Measurements from ENCODE around the gene TMEM223.

The TMEM223 gene

DNA sequence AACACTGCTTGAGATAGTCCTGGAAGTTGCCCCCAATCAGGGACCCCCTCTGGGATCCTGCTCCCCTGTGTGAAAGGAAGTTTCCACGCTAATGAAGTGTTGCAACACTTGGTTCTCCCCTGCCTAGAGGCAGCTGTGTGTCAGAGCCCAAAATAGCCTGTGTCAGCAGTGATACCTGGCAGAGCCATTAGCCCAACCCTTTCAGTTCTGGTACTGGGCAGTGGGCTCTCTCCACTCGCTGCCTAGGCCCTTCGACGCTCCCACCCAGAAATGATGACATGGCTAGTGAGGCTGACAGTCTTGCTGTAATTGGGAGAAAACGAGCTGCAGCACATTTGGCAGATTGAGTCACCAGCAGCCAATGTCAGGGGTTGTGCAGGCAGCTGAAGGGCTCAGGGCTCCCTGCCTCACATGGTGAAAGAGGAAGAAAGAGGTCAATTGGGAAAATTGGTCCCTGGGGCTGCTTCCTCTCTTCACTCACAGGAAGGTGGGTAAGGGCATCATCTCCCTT is 14.9 kb upstream of the TMEM223 start:
- H2AFZ ChIP-seq (ENCODE audit: low read length), result no peak overlapping the region
- H3K9ac ChIP-seq (ENCODE audit: low read depth, low read length, poor library complexity, severe bottlenecking), result no peak overlapping the region
- no peaks in the 10 kb centered on the region for H3K27me3 ChIP-seq (ENCODE audit: insufficient read depth, low read length, poor library complexity, severe bottlenecking)
- H3K9me3 ChIP-seq (ENCODE audit: insufficient read depth, low read depth, low read length), result no peaks in the 10 kb centered on the region
- peak overlapping the region; percentile 76 for H3K4me2 ChIP-seq (ENCODE audit: low read depth, low read length, poor library complexity, severe bottlenecking)
- H4K20me1 ChIP-seq (ENCODE audit: insufficient read depth, low read length, poor library complexity, severe bottlenecking), result peaks cover 14% of the 10 kb centered on the region
- no peaks in the 10 kb centered on the region for H3K9me2 ChIP-seq (replicated peaks; ENCODE audit: low read depth, low read length)
- TF ChIP-seq, protein P1, sequence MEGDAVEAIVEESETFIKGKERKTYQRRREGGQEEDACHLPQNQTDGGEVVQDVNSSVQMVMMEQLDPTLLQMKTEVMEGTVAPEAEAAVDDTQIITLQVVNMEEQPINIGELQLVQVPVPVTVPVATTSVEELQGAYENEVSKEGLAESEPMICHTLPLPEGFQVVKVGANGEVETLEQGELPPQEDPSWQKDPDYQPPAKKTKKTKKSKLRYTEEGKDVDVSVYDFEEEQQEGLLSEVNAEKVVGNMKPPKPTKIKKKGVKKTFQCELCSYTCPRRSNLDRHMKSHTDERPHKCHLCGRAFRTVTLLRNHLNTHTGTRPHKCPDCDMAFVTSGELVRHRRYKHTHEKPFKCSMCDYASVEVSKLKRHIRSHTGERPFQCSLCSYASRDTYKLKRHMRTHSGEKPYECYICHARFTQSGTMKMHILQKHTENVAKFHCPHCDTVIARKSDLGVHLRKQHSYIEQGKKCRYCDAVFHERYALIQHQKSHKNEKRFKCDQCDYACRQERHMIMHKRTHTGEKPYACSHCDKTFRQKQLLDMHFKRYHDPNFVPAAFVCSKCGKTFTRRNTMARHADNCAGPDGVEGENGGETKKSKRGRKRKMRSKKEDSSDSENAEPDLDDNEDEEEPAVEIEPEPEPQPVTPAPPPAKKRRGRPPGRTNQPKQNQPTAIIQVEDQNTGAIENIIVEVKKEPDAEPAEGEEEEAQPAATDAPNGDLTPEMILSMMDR (conservative IDR thresholded peaks at IDR 0.05; ENCODE audit: low read length), result no peak
- TF ChIP-seq EZH2phosphoT487 (IDR thresholded peaks at IDR 0.05; ENCODE audit: borderline replicate concordance), result no peak
- H3K79me2 ChIP-seq (ENCODE audit: insufficient read depth, low read length), result peaks cover 33% of the 10 kb centered on the region
- no peak overlapping the region for H3K4me3 ChIP-seq (ENCODE audit: low read length, poor library complexity, severe bottlenecking)
- H3F3A ChIP-seq (ENCODE audit: low read depth), result no peaks in the 10 kb centered on the region
- peaks cover 15% of the 10 kb centered on the region for H3K4me1 ChIP-seq (ENCODE audit: insufficient read depth, low read length, poor library complexity, severe bottlenecking)
- H3K36me3 ChIP-seq (ENCODE audit: insufficient read depth, low read length), result peaks cover 5% of the 10 kb centered on the region; the same call in 1 of the 2 replicates

DNA sequence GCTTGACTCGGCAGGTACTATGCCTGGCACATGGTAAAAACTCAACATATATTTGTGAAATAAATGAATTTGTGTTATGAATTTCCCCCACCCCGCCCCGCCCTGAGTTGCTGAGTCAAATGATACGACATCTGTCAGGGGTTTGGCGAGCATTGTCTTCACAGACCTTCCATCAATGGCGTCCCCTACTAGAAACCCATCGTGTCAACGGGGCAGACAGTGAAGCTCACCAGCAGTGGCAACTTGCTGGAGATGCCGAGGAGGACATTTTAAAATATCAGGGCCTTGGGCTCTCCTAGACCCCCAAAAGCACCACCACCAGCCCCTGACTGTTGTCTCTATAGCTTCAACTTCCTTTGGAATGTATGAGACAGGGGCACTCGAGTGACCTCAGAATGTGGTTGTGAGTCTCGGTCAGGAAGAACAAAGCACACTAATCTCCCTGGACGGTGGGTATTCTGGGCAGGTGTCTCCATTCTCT is 14.2 kb upstream of the TMEM223 start:
- peak overlapping the region; percentile 94 for H3K4me3 ChIP-seq (ENCODE audit: low read length, poor library complexity, severe bottlenecking)
- no peaks in the 10 kb centered on the region for H3K27me3 ChIP-seq (ENCODE audit: insufficient read depth, low read length, poor library complexity, severe bottlenecking)
- H3K9me3 ChIP-seq (ENCODE audit: insufficient read depth, low read depth, low read length), result no peaks in the 10 kb centered on the region
- peaks cover 12% of the 10 kb centered on the region; the same call in 1 of the 2 replicates for H3K36me3 ChIP-seq (ENCODE audit: insufficient read depth, low read length)
- TF ChIP-seq, protein P1 (conservative IDR thresholded peaks at IDR 0.05; ENCODE audit: low read length), result no peak
- no peak for TF ChIP-seq EZH2phosphoT487 (IDR thresholded peaks at IDR 0.05; ENCODE audit: borderline replicate concordance)
- H3K9ac ChIP-seq (ENCODE audit: low read depth, low read length, poor library complexity, severe bottlenecking), result peak overlapping the region; percentile 89
- H3K4me1 ChIP-seq (ENCODE audit: insufficient read depth, low read length, poor library complexity, severe bottlenecking), result peaks cover 15% of the 10 kb centered on the region
- peak overlapping the region; percentile 76 for H3K4me2 ChIP-seq (ENCODE audit: low read depth, low read length, poor library complexity, severe bottlenecking)
- no peaks in the 10 kb centered on the region for H3F3A ChIP-seq (ENCODE audit: low read depth)
- H2AFZ ChIP-seq (ENCODE audit: low read length), result peak overlapping the region; percentile 85; the same call in 1 of the 2 replicates
- peaks cover 39% of the 10 kb centered on the region for H3K79me2 ChIP-seq (ENCODE audit: insufficient read depth, low read length)
- no peaks in the 10 kb centered on the region for H3K9me2 ChIP-seq (replicated peaks; ENCODE audit: low read depth, low read length)
- peaks cover 18% of the 10 kb centered on the region for H4K20me1 ChIP-seq (ENCODE audit: insufficient read depth, low read length, poor library complexity, severe bottlenecking)

DNA sequence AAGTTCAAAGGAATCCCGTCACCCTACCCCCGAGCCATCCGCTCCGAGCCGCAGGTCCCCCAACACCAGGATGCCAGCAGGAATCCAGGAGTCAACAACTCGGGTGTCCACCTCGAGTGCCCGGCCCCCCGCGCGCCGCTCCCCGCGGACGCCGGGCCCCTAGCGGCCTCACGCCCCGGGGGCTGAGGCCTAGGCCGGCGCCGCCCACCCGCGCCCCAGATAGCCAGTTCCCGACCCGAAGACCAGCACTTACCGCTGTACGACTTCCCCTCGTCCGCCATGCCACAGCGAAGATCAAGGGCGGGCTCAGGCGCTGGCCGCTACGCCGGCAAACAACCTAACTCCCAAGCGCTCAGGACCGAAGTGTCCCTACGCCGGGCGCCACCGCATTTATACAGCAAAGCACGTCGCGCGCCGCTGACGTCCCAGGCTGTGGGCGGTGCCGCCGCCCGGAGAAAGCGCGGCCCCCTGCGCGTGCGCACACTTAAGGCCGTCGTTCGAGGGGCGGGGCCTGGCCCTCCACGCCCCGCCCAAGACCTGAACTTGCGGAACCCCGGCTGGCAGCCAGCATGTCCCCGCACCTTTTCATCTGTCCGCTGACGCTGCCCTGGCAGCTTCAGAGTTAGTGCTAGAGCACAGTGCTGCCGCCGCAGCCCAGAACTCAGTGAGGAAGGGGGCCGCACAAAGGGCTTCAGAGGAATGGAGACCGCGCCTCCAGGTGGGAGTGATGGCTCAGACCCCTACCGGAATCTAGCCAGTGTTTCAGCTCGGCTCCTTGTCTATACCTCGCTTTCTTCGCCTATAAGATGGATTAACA is 13.5 kb upstream of the TMEM223 start, which contains the start of gene NXF1:
NXF1 (minus strand) TSS at position 365 of the 817 bp plus-strand sequence; CDS start at position 281, 84 bp downstream.
- Histone ChIP-seq H3K4me1 (ENCODE audit: insufficient read depth, low read length, poor library complexity, severe bottlenecking) (peaks cover 15% of the 10 kb centered on the region), H2AFZ (ENCODE audit: low read length) (peak within 1 kb of the TSS; percentile 85), H3K27me3 (ENCODE audit: insufficient read depth, low read length, poor library complexity, severe bottlenecking) (no peaks in the 10 kb centered on the region), H3K36me3 (ENCODE audit: insufficient read depth, low read length) (peaks cover 16% of the 10 kb centered on the region; the same call in 1 of the 2 replicates), H3K4me3 (ENCODE audit: low read length, poor library complexity, severe bottlenecking) (peak within 1 kb of the TSS; percentile 94), H3K79me2 (ENCODE audit: insufficient read depth, low read length) (peaks cover 41% of the 10 kb centered on the region), H3K9ac (ENCODE audit: low read depth, low read length, poor library complexity, severe bottlenecking) (peak within 1 kb of the TSS; percentile 89), H3F3A (ENCODE audit: low read depth) (no peaks in the 10 kb centered on the region), H3K9me2 (replicated peaks; ENCODE audit: low read depth, low read length) (no peaks in the 10 kb centered on the region), H4K20me1 (ENCODE audit: insufficient read depth, low read length, poor library complexity, severe bottlenecking) (peaks cover 19% of the 10 kb centered on the region), H3K4me2 (ENCODE audit: low read depth, low read length, poor library complexity, severe bottlenecking) (peak within 1 kb of the TSS; percentile 91), H3K9me3 (ENCODE audit: insufficient read depth, low read depth, low read length) (no peaks in the 10 kb centered on the region)
- no peak for TF ChIP-seq EZH2phosphoT487 (IDR thresholded peaks at IDR 0.05; ENCODE audit: borderline replicate concordance)
- TF ChIP-seq, protein P1 (conservative IDR thresholded peaks at IDR 0.05; ENCODE audit: low read length), result no peak; the same call in 1 of the 2 replicates
